Measurements from ENCODE around the gene TWSG1. TPM values are rescaled to one million over a fixed set of nuclear protein-coding genes. Genes with fewer than 3 reads are reported as not detected.
"Not testable (repeated sequence)": the region's sequence is repeated elsewhere in the genome, so short reads cannot be mapped to it uniquely, and the experiment has no call there.

Gene TWSG1
- total RNA-seq, 8 experiments from 2014 or later: 8.6 to 158 (median 25.2) TPM

DNA sequence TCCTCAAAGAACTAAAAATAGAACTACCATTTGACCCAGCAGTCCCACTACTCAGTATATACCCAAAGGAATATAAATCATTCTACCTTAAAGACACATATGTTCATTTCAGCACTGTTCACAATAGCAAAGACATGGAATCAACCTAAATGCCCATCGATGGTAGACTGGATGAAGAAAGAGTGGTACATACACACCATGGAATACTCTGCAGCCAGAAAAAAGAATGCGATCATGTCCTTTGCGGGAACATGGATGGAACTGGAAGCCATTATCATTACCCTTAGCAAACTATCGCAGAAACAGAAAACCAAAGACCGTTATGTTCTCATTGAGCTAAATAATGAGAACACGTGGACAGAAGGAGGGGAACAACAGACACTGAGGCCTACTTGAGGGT is 44.5 kb downstream of the TWSG1 start:
- Histone ChIP-seq H3K4me1 (replicated peaks in 1 of 2) (peaks cover 0 to 5% of the 10 kb centered on the region in 2 donors), H3K4me3 (no peak overlapping the region), H3K27ac (no peak overlapping the region)
- in situ Hi-C loops (cut with MboI; ENCODE audit: low pct_unique_long_range_greater_than_20kb in 2 of 9, low sequenced_read_pairs in 9 of 9, unreplicated experiment in 9 of 9): no loop called here
- no peak for ATAC-seq (replicated peaks in 6 of 8)
- 95 to 100% (median 97%) methylated on average over 1 to 6 of the region's 6 CpGs; no CpG with 5 or more reads in 2 of the 10 experiments for WGBS, 10 experiments

DNA sequence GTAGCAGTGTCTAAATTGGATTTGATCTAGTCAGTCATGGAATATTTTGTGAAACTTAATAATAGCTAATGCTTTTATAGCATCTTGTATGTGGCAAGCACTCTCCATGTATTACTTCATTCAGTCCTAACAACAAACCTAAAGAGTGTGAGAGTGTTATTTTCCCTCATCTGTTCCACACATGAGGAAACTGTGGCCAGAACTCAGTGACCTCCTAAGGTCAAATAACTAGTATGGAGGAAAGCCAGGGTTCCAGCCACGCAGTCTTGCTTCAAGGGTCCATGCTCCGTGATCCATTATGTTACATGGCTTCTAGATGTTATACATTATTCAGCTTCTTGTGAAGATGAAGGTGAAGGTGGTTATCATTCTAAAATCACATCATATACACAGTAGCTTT is 45.5 kb downstream of the TWSG1 start:
- peak in 1 of 8 experiments; percentile 32 for ATAC-seq (replicated peaks in 6 of 8)
- WGBS, 10 experiments: 50 to 90% (median 83%) methylated on average over 1 to 2 of the region's 2 CpGs; no CpG with 5 or more reads in 3 of the 10 experiments
- in situ Hi-C loops (cut with MboI; ENCODE audit: low pct_unique_long_range_greater_than_20kb in 2 of 9, low sequenced_read_pairs in 9 of 9, unreplicated experiment in 9 of 9): no loop called here
- Histone ChIP-seq H3K4me1 (replicated peaks in 1 of 2) (peaks cover 0 to 5% of the 10 kb centered on the region in 2 donors), H3K27ac (no peak overlapping the region), H3K4me3 (no peak overlapping the region)

DNA sequence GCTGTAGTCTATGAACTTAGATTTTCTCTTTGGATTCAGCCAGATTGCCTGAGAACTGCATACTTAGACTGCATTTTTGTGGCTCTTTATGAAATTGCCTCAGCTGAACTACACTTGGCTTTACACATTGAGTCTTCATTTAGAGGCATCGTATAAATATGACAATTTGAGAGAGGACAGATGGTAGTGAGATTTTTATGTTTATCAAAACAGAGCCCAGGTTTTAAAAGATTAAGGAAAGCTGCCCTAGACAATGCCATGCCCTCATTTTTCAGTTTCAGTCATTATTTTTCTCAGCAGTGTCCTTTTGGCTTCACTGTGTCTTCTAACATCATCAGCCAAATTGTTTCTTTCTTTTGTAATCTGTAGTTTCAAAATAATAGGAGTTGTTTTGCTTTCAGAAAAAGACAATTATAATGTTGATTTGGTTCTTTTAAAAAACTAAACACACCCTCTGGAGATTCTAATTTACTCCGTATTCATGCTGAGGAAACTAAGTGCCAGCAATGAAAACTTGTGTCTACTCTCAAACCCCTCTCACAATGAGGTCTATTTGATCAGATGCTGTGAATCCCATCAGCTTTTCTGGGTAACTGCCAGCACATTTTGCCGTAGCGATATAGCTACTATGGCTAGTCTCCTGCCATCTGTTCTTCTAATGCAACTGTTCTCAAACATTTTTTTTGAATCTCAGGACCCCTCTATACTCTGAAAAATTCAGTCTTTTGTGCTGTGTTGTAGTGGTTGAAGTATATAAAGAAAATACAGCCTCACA is 46.2 kb downstream of the TWSG1 start:
- in situ Hi-C loops (cut with MboI; ENCODE audit: low pct_unique_long_range_greater_than_20kb in 2 of 9, low sequenced_read_pairs in 9 of 9, unreplicated experiment in 9 of 9): no loop called here
- peaks cover 0 to 5% of the 10 kb centered on the region in 2 donors for H3K4me1 ChIP-seq (replicated peaks in 1 of 2)
- no peak overlapping the region for H3K4me3 ChIP-seq
- no peak overlapping the region for H3K27ac ChIP-seq
- whole genome bisulfite sequencing, 10 experiments: 0 to 41% (median 25%) methylated on average over 2 to 4 of the region's 4 CpGs; no CpG with 5 or more reads in 2 of the 10 experiments
- peak in 7 of 8 experiments; percentile 23 to 98 (median 62) for ATAC-seq (replicated peaks in 6 of 8)

- Histone ChIP-seq H3K4me1 (replicated peaks in 1 of 2) (no peaks in the 10 kb centered on the region), H3K27ac (no peak overlapping the region), H3K4me3 (no peak overlapping the region)
- WGBS, 10 experiments: 50 to 100% (median 91%) methylated on average over 1 of the region's 1 CpG
- ATAC-seq (replicated peaks in 6 of 8): no peak
- in situ Hi-C loops (cut with MboI; ENCODE audit: low pct_unique_long_range_greater_than_20kb in 2 of 9, low sequenced_read_pairs in 9 of 9, unreplicated experiment in 9 of 9): no loop called here
Measured at GRCh38 chr18:9386879-9387278, 52.3 kb downstream of the TWSG1 start.

- in situ Hi-C loops (cut with MboI; ENCODE audit: low pct_unique_long_range_greater_than_20kb in 2 of 9, low sequenced_read_pairs in 9 of 9, unreplicated experiment in 9 of 9): no loop called here
- no peaks in the 10 kb centered on the region for H3K4me1 ChIP-seq (replicated peaks in 1 of 2)
- H3K27ac ChIP-seq: no peak overlapping the region
- no peak for ATAC-seq (replicated peaks in 6 of 8)
- WGBS, 10 experiments: 80 to 100% (median 100%) methylated on average over 1 of the region's 1 CpG; no CpG with 5 or more reads in 3 of the 10 experiments
- no peak overlapping the region for H3K4me3 ChIP-seq
Measured at GRCh38 chr18:9387891-9388290, 53.3 kb downstream of the TWSG1 start.

DNA sequence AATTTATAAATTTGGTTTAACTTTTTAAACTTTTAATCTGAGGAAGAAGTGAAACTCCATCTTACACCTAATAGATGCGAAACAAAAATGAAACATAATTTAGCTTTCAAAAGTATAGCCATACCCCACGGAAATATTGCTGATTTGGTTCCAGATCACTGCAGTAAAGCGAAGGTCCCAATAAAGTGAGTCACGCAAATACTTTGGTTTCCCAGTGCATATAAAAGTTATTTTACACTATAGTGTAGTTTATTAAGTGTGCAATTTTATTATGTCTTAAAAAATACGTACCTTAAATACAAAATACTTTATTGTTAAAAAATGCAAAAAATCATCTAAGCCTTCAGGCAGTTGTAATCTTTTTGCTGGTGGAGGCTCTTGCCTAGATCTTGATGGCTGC is 55.1 kb downstream of the TWSG1 start:
- WGBS, 10 experiments: 93 to 100% (median 98%) methylated on average over 2 to 5 of the region's 5 CpGs

DNA sequence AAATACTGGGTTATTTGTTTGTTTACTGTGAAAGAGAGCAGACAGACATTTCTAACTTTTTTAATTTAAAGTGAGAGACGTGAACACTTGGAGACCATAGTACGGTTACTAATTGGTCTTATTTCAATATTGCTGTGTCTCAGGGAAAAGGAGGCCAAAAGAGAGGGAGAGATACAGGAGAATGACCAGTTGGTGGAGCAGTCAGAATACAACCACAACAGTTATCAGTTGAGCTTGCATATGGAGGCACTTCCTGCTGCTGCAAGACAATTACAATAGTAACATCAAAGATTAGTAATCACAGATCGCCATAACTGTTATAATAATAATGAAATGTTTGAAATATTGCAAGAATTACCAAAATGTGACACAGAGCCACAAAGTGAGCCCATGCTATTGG is 58.2 kb downstream of the TWSG1 start:
- Histone ChIP-seq H3K4me3 (no peak overlapping the region), H3K27ac (no peak overlapping the region), H3K4me1 (replicated peaks in 1 of 2) (no peaks in the 10 kb centered on the region)
- peak in 2 of 8 experiments; percentile 65 to 77 for ATAC-seq (replicated peaks in 6 of 8)
- 25 to 100% (median 93%) methylated on average over 1 to 3 of the region's 3 CpGs; no CpG with 5 or more reads in 1 of the 10 experiments for WGBS, 10 experiments
- in situ Hi-C loops (cut with MboI; ENCODE audit: low pct_unique_long_range_greater_than_20kb in 2 of 9, low sequenced_read_pairs in 9 of 9, unreplicated experiment in 9 of 9): no loop called here

More for the DNA sequence above, 55.1 kb downstream of the TWSG1 start:
- in situ Hi-C loops (cut with MboI; ENCODE audit: low pct_unique_long_range_greater_than_20kb in 2 of 9, low sequenced_read_pairs in 9 of 9, unreplicated experiment in 9 of 9): no loop called here
- Histone ChIP-seq H3K4me3 (no peak overlapping the region), H3K4me1 (replicated peaks in 1 of 2) (no peaks in the 10 kb centered on the region), H3K27ac (no peak overlapping the region)
- ATAC-seq (replicated peaks in 6 of 8): no peak

- in situ Hi-C loops (cut with MboI; ENCODE audit: low pct_unique_long_range_greater_than_20kb in 2 of 9, low sequenced_read_pairs in 9 of 9, unreplicated experiment in 9 of 9): no loop called here
- Histone ChIP-seq H3K27ac (no peak overlapping the region), H3K4me1 (replicated peaks in 1 of 2) (no peaks in the 10 kb centered on the region), H3K4me3 (no peak overlapping the region)
- no peak for ATAC-seq (replicated peaks in 6 of 8)
- WGBS, 10 experiments: 19 to 100% (median 86%) methylated on average over 1 to 3 of the region's 3 CpGs
Measured at GRCh38 chr18:9394046-9394445, 59.5 kb downstream of the TWSG1 start.

GRCh38 chr18:9400197-9400596 is 65.6 kb downstream of the TWSG1 start:
- Histone ChIP-seq H3K27ac (no peak overlapping the region), H3K4me3 (no peak overlapping the region), H3K4me1 (replicated peaks in 1 of 2) (no peaks in the 10 kb centered on the region)
- WGBS, 10 experiments: 61 to 100% (median 87%) methylated on average over 1 to 5 of the region's 5 CpGs; no CpG with 5 or more reads in 1 of the 10 experiments
- in situ Hi-C loops (cut with MboI; ENCODE audit: low pct_unique_long_range_greater_than_20kb in 2 of 9, low sequenced_read_pairs in 9 of 9, unreplicated experiment in 9 of 9): no loop called here
- ATAC-seq (replicated peaks in 6 of 8): no peak

DNA sequence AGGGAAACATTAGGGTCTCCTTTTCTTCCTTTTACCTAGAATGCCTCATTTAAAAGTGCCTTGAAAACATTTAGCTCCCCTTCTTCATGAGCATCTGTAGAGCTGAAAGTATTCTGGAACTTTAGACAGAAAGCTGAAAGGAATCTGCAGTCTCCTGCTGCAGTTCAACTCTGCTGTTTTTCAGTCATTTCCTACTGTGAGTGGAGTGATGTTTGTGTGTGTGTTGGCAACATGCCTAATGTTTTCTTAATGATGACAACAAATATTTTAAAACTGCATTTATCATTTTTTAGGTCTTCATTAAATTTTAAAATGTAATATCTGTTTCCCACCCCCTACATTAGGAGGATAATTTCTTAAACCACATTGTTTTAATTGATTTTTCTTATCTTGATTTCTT is 66.6 kb downstream of the TWSG1 start:
- Histone ChIP-seq H3K27ac (no peak overlapping the region), H3K4me1 (replicated peaks in 1 of 2) (no peaks in the 10 kb centered on the region), H3K4me3 (no peak overlapping the region)
- no peak for ATAC-seq (replicated peaks in 6 of 8)
- in situ Hi-C loops (cut with MboI; ENCODE audit: low pct_unique_long_range_greater_than_20kb in 2 of 9, low sequenced_read_pairs in 9 of 9, unreplicated experiment in 9 of 9): no loop called here

DNA sequence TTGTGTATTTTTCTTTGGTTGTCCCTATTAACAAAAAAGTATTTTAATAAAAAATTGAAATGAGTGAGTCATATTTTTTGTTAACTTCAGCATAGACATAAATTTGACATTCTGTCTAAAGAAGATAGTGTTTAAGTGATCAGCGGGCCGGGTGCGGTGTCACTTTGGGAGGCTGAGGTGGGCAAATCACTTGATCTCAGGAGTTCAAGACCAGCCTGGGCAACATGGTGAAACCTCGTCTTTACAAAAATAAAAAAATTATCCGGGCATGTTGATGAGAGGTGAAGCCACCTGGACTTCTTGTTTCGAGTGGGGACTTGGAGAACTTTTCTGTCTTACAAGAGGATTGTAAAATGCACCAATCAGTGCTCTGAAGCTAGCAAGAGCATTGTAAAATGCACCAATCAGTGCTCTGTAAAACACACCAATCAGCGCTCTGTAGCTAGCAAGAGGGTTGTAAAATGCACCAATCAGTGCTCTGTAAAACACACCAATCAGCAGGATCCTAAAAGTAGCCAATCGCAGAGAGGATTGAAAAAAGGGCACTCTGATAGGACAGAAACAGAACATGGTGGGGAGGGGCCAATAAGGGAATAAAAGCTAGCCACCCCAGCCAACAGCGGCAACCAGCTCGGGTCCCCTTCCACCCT is 67.9 kb downstream of the TWSG1 start:
- 90 to 100% (median 95%) methylated on average over 1 to 10 of the region's 10 CpGs for WGBS, 10 experiments

DNA sequence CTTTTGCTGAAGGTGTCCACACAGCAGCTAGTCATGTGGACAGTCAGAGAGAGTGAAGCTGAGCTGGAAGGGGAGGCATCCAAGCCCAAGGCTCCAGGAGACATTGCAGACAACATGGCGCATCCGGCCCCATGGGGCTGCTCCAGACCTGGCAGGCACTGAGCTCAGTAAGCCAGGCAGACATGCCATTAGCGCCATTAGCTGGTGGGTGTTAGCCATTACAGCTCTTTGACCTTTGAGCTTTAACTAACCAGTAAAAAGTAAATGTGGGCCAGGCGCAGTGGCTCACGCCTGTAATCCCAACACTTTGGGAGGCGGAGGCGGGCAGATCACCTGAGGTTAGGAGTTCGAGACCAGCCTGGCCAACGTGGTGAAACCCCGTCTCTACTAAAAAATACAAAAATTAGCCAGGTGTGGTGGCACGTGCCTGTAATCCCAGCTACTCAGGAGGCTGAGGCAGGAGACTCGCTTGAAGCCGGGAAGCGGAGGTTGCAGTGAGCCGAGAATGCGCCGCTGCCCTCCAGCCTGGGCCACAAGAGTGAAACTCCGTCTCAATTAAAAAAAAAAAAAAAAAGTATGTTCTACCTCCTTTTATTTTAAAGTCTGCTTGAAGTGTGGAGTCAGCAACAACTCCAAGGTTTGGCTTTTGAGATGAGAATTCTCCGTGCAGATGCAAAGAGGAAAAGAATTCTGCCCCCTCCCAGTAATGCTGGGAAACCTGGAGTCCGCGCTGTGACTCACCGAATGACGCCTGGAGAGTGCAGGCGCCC is 69.4 kb downstream of the TWSG1 start:
- no peak overlapping the region for H3K27ac ChIP-seq
- ATAC-seq (replicated peaks in 6 of 8): no peak
- WGBS, 10 experiments: 90 to 100% (median 94%) methylated on average over 1 to 19 of the region's 24 CpGs; no CpG with 5 or more reads in 2 of the 10 experiments
- no peaks in the 10 kb centered on the region for H3K4me1 ChIP-seq (replicated peaks in 1 of 2)
- no peak overlapping the region for H3K4me3 ChIP-seq
- in situ Hi-C loops (cut with MboI; ENCODE audit: low pct_unique_long_range_greater_than_20kb in 2 of 9, low sequenced_read_pairs in 9 of 9, unreplicated experiment in 9 of 9): no loop called here

More for the DNA sequence above, 67.9 kb downstream of the TWSG1 start:
- ATAC-seq (replicated peaks in 6 of 8); H3K4me3 ChIP-seq; H3K27ac ChIP-seq; H3K4me1 ChIP-seq (replicated peaks in 1 of 2); in situ Hi-C loops (cut with MboI; ENCODE audit: low pct_unique_long_range_greater_than_20kb in 2 of 9, low sequenced_read_pairs in 9 of 9, unreplicated experiment in 9 of 9): not testable (repeated sequence)

- no peak for ATAC-seq (replicated peaks in 6 of 8)
- 33 to 100% (median 81%) methylated on average over 1 to 10 of the region's 19 CpGs; no CpG with 5 or more reads in 1 of the 10 experiments for whole genome bisulfite sequencing, 10 experiments
- in situ Hi-C loops (cut with MboI; ENCODE audit: low pct_unique_long_range_greater_than_20kb in 2 of 9, low sequenced_read_pairs in 9 of 9, unreplicated experiment in 9 of 9): no loop called here
- Histone ChIP-seq H3K4me3 (no peak overlapping the region), H3K27ac (no peak overlapping the region), H3K4me1 (replicated peaks in 1 of 2) (no peaks in the 10 kb centered on the region)
Measured at GRCh38 chr18:9404565-9405060, 70.0 kb downstream of the TWSG1 start.

Measured in motor neuron (in vitro differentiated cells).